HG03159 (cell line): ENCODE results near the gene ODF4.
"Not testable (repeated sequence)": the region's sequence is repeated elsewhere in the genome, so short reads cannot be mapped to it uniquely, and the experiment has no call there.

ENCODE experiments used
- ATAC-seq: cut with Tn5 transposase; IDR thresholded peaks from one replicate; pipeline ENCODE4 v1.9.1; 2021; ENCODE audit warnings: mild to moderate bottlenecking, moderate library complexity; ENCODE audit not compliant: unreplicated experiment

ODF4 gene

GRCh38 chr17:8392674-8393469 is 53.2 kb downstream of the ODF4 start:
- no peak for ATAC-seq

- ATAC-seq = no peak
Observed at GRCh38 chr17:8393470-8394231, 54.0 kb downstream of the ODF4 start.

DNA sequence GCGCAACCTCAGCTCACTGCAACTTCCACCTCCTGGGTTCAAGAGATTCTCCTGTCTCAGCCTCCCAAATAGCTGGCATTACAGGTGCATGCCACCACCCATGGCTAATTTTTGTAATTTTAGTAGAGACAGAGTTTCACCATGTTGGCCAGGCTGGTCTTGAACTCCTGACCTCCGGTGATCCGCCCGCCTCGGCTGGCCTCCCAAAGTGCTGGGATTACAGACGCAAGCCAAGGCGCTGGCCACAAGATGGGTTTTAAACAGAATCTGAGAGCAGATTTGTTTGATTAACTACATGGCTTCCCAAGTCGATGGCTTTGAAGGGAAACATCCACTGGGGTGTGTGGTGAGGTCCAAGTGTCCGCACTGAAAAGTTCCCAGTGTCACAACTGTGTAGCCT is 54.9 kb downstream of the ODF4 start:
- ATAC-seq = not testable (repeated sequence)
